IPS-NIHi7 (cell line): Measurements from ENCODE around the gene DAP.
"Not testable (repeated sequence)": the region's sequence is repeated elsewhere in the genome, so short reads cannot be mapped to it uniquely, and the experiment has no call there.

ENCODE experiments used
- DNase-seq: peaks from one replicate; pipeline ENCODE4 v3.0.0; 2012; ENCODE audit warnings: mixed read lengths; ENCODE audit errors: extremely low spot score

DAP gene

GRCh38 chr5:10654566-10654965 is 106.5 kb downstream of the DAP start:
- no peak for DNase-seq

GRCh38 chr5:10653751-10654400 is 107.2 kb downstream of the DAP start:
- no peak for DNase-seq

- no peak for DNase-seq
Observed at GRCh38 chr5:10653043-10653442, 108.0 kb downstream of the DAP start.

- DNase-seq, result no peak
Observed at GRCh38 chr5:10652606-10653005, 108.4 kb downstream of the DAP start.

GRCh38 chr5:10652151-10652550 is 108.9 kb downstream of the DAP start:
- DNase-seq, result no peak

GRCh38 chr5:10649666-10650380 is 111.2 kb downstream of the DAP start:
- DNase-seq, result peak; percentile 53

GRCh38 chr5:10648806-10649665 is 112.0 kb downstream of the DAP start:
- DNase-seq, result no peak

- no peak for DNase-seq
Observed at GRCh38 chr5:10647640-10648039, 113.4 kb downstream of the DAP start.

- DNase-seq, result no peak
Observed at GRCh38 chr5:10645671-10646070, 115.4 kb downstream of the DAP start.

- no peak for DNase-seq
Observed at GRCh38 chr5:10645146-10645545, 115.9 kb downstream of the DAP start.

- no peak for DNase-seq
Observed at GRCh38 chr5:10644192-10644591, 116.8 kb downstream of the DAP start.

- DNase-seq, result no peak
Observed at GRCh38 chr5:10642367-10642766, 118.7 kb downstream of the DAP start.

GRCh38 chr5:10639846-10640368 is 121.1 kb downstream of the DAP start:
- DNase-seq, result no peak

- DNase-seq, result not testable (repeated sequence)
Observed at GRCh38 chr5:10638723-10639122, 122.3 kb downstream of the DAP start.

GRCh38 chr5:10637944-10638343 is 123.1 kb downstream of the DAP start:
- DNase-seq, result no peak

GRCh38 chr5:10636363-10637142 is 124.5 kb downstream of the DAP start:
- DNase-seq, result no peak

- DNase-seq, result no peak
Observed at GRCh38 chr5:10635867-10636350, 125.1 kb downstream of the DAP start.

- DNase-seq, result peak; percentile 47
Observed at GRCh38 chr5:10635257-10635866, 125.7 kb downstream of the DAP start.

- DNase-seq, result no peak
Observed at GRCh38 chr5:10634562-10634961, 126.5 kb downstream of the DAP start.

GRCh38 chr5:10634050-10634449 is 127.0 kb downstream of the DAP start:
- DNase-seq, result no peak
